ENCODE data around the gene CDK11B. TPM values are rescaled to one million over a fixed set of nuclear protein-coding genes. Genes with fewer than 3 reads are reported as not detected.

Gene CDK11B
- total RNA-seq, 1 donor from 2014 or later, result 24.8 TPM

DNA sequence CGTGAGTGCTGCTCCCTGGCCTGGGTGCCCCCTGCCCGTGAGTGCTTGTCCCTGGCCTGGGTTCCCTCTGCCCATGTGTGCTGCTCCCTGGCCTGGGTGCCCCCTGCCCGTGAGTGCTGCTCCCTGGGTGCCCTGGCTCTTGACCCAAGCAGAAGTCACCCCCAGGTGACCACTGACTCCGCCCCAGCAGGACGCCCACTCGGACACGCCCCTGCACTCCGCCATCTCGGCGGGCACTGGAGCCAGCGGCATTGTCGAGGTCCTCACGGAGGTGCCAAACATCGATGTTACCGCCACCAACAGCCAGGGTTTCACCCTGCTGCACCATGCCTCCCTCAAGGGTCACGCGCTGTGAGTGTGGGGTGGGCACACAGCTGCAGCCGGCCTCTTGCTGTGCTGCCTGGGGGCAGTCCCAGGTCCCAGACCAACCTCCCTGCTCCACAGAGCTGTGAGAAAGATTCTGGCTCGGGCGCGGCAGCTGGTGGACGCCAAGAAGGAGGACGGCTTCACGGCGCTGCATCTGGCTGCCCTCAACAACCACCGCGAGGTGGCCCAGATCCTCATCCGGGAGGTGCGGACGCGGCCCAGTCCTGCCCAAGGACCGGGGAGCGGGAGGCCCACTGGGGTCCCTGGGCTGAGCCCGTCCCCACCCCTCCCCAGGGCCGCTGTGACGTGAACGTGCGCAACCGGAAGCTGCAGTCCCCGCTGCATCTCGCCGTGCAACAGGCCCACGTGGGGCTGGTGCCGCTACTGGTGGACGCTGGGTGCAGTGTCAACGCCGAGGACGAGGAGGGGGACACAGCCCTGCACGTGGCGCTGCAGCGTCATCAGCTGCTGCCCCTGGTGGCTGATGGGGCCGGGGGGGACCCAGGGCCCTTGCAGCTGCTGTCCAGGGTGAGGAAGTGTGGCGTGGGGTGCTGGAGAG, 30.7 kb downstream of the CDK11B start:
- Histone ChIP-seq H3K4me3 (no peak overlapping the region), H3K36me3 (peaks cover 7% of the 10 kb centered on the region), H3K9me3 (no peaks in the 10 kb centered on the region), H3K27me3 (peaks cover 10% of the 10 kb centered on the region), H3K27ac (no peak overlapping the region), H3K4me1 (peaks cover 2% of the 10 kb centered on the region)
- intact Hi-C loops (cut with DNase I), result no loop called here
- ATAC-seq (no peak), DNase-seq (peak; percentile 66)
- TF ChIP-seq, protein P1, sequence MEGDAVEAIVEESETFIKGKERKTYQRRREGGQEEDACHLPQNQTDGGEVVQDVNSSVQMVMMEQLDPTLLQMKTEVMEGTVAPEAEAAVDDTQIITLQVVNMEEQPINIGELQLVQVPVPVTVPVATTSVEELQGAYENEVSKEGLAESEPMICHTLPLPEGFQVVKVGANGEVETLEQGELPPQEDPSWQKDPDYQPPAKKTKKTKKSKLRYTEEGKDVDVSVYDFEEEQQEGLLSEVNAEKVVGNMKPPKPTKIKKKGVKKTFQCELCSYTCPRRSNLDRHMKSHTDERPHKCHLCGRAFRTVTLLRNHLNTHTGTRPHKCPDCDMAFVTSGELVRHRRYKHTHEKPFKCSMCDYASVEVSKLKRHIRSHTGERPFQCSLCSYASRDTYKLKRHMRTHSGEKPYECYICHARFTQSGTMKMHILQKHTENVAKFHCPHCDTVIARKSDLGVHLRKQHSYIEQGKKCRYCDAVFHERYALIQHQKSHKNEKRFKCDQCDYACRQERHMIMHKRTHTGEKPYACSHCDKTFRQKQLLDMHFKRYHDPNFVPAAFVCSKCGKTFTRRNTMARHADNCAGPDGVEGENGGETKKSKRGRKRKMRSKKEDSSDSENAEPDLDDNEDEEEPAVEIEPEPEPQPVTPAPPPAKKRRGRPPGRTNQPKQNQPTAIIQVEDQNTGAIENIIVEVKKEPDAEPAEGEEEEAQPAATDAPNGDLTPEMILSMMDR (IDR thresholded peaks at IDR 0.05), result no peak

DNA sequence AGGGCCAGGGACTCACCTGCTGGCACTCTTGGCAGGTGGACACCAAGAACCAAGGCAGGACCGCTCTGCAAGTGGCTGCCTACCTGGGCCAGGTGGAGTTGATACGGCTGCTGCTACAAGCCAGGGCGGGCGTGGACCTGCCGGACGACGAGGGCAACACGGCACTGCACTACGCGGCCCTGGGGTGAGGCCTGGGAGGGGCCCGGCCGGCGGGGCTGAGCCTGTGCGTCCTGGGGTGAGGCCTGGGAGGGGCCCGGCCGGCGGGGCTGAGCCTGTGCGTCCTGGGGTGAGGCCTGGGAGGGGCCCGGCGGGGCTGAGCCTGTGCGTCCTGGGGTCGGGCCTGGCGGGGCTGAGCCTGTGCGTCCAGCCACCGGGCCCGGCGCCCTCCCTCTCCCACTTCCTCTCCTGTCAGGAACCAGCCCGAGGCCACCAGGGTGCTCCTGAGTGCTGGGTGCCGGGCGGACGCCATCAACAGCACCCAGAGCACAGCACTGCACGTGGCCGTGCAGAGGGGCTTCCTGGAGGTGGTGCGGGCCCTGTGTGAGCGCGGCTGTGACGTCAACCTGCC, 31.5 kb downstream of the CDK11B start:
- TF ChIP-seq, protein P1 (IDR thresholded peaks at IDR 0.05), result no peak
- H3K27ac ChIP-seq, result no peak overlapping the region
- no peak for ATAC-seq
- peaks cover 10% of the 10 kb centered on the region for H3K27me3 ChIP-seq
- no peak for DNase-seq
- H3K4me3 ChIP-seq, result no peak overlapping the region
- H3K9me3 ChIP-seq, result no peaks in the 10 kb centered on the region
- intact Hi-C loops (cut with DNase I), result no loop called here
- peaks cover 2% of the 10 kb centered on the region for H3K4me1 ChIP-seq
- H3K36me3 ChIP-seq, result peaks cover 7% of the 10 kb centered on the region

DNA sequence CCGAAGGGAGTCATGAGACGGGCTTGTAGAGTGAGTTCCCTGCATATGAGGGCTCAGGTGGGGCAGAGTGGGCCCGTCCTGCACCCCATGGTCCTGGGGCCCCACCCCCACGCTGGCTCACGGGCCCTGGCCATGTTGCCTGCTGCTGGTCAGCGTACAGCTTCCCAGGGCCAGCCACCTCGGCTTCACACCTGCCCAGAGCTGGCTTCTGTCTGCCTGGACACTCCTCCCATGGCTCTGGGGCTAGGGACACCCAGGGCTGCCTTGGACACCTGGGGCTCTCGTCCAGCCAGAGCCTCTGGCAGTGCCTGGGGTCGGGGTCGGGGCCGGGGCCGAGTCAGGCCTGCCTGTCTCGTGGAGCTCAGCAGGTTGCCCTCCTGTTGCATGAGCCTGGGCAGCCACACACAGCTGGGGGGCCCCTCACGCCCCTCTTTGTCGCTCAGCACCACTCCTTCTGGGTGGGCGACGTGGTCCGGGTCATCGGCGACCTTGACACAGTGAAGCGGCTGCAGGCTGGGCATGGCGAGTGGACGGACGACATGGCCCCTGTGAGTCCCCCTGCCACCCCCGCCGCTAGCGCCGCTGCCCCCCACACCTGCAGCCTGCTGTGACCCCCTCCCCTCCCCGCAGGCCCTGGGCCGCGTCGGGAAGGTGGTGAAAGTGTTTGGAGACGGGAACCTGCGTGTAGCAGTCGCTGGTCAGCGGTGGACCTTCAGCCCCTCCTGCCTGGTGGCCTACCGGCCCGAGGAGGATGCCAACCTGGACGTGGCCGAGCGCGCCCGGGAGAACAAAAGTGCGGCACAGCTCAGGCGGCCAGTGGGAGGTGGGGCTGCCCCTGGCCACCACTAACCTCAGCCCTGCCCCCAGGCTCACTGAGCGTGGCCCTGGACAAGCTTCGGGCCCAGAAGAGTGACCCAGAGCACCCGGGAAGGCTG, 32.3 kb downstream of the CDK11B start:
- TF ChIP-seq, protein P1 (IDR thresholded peaks at IDR 0.05), result no peak
- intact Hi-C loops (cut with DNase I), result no loop called here

DNA sequence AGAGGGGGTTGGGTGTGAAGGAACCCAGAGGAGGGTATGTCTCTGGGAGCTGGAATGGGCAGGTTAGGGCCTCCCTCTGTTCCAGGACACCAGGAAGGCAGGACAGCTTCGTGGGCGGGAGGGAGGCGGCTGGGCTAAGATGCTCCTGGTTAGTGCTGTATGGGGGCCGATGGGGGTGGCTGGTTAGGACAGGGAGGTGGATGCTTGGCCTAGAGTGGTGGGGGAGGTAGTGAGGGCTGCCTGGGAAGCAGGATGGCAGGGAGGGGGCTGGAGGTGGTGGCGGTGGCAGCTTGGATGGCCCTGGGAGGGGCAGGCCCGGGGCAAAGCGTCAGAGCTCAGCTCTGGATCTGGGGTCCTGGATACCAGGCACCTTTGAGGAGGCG, 33.0 kb downstream of the CDK11B start:
- peaks cover 7% of the 10 kb centered on the region for H3K36me3 ChIP-seq
- no peak overlapping the region for H3K27ac ChIP-seq
- no peak overlapping the region for H3K4me3 ChIP-seq
- no peak for ATAC-seq
- H3K27me3 ChIP-seq, result peaks cover 3% of the 10 kb centered on the region
- H3K4me1 ChIP-seq, result no peaks in the 10 kb centered on the region
- no peak for DNase-seq
- intact Hi-C loops (cut with DNase I), result no loop called here
- TF ChIP-seq, protein P1 (IDR thresholded peaks at IDR 0.05), result no peak
- H3K9me3 ChIP-seq, result no peaks in the 10 kb centered on the region

More for the DNA sequence above, 32.3 kb downstream of the CDK11B start:
- H3K4me3 ChIP-seq, result no peak overlapping the region
- H3K9me3 ChIP-seq, result no peaks in the 10 kb centered on the region
- peaks cover 7% of the 10 kb centered on the region for H3K36me3 ChIP-seq
- ATAC-seq (no peak), DNase-seq (peak; percentile 63)
- peaks cover 7% of the 10 kb centered on the region for H3K27me3 ChIP-seq
- no peaks in the 10 kb centered on the region for H3K4me1 ChIP-seq
- no peak overlapping the region for H3K27ac ChIP-seq

DNA sequence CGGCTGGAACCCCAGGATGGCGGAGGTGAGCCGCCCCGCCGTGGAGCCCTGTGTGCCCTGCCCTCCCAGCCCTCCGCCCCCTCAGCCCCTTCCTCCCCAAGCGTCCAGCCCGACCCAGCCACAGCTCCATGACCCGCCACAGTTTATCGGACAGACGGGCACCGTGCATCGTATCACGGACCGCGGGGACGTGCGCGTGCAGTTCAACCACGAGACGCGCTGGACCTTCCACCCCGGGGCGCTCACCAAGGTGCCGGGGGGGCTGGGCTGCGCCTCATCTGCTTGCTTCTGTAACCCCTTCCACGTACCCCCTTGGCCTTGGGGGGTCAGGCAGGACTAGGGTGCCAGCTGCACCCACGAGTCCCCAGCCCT, 33.4 kb downstream of the CDK11B start:
- TF ChIP-seq, protein P1 (IDR thresholded peaks at IDR 0.05), result no peak
- H3K4me3 ChIP-seq, result no peak overlapping the region
- intact Hi-C loops (cut with DNase I), result no loop called here
- no peaks in the 10 kb centered on the region for H3K4me1 ChIP-seq
- no peaks in the 10 kb centered on the region for H3K9me3 ChIP-seq
- no peaks in the 10 kb centered on the region for H3K27me3 ChIP-seq
- no peak for ATAC-seq
- no peak overlapping the region for H3K27ac ChIP-seq
- peak; percentile 64 for DNase-seq
- H3K36me3 ChIP-seq, result peaks cover 7% of the 10 kb centered on the region
